GM12865 (cell line): ENCODE results near the gene FOXG1.

ENCODE experiments used
- DNase-seq: peaks from one replicate; pipeline ENCODE4 v3.0.0; 2010; ENCODE audit warnings: low read depth
- H3K4me3 ChIP-seq: 2 replicates; pipeline ENCODE4 v1.5.1; 2011; ENCODE audit warnings: mild to moderate bottlenecking, low read depth, low read length, control low read depth
- CTCF ChIP-seq: IDR thresholded peaks from 2 replicates; pipeline ENCODE4 v1.5.1; 2011; ENCODE audit warnings: low read length, control low read depth, low read depth, inconsistent platforms; ENCODE audit not compliant: insufficient read depth; ENCODE audit errors: missing control alignments

The FOXG1 gene

GRCh38 chr14:28766469-28766955, at the start of gene FOXG1:
FOXG1 (plus strand) TSS chr14:28766787; CDS start chr14:28767280, 493 bp downstream.
- no peak for TF ChIP-seq CTCF
- DNase-seq: peak; percentile 91
- peak within 1 kb of the TSS; percentile 65 for H3K4me3 ChIP-seq

- no peak overlapping the region for H3K4me3 ChIP-seq
- no peak for TF ChIP-seq CTCF
- DNase-seq: peak; percentile 23
These were observed 47.5 kb upstream of the FOXG1 start for GRCh38 chr14:28719130-28719529.

- no peak for TF ChIP-seq CTCF
- no peak overlapping the region for H3K4me3 ChIP-seq
- no peak for DNase-seq
These were observed 35.2 kb upstream of the FOXG1 start for GRCh38 chr14:28731358-28731757.

- no peak for TF ChIP-seq CTCF
- no peak for DNase-seq
- no peak overlapping the region for H3K4me3 ChIP-seq
These were observed 24.3 kb upstream of the FOXG1 start for GRCh38 chr14:28742171-28742846.

GRCh38 chr14:28744126-28744525, 22.5 kb upstream of the FOXG1 start:
- TF ChIP-seq CTCF: no peak
- no peak overlapping the region for H3K4me3 ChIP-seq
- DNase-seq: no peak

- no peak for TF ChIP-seq CTCF
- H3K4me3 ChIP-seq: no peak overlapping the region
- no peak for DNase-seq
These were observed 21.4 kb upstream of the FOXG1 start for GRCh38 chr14:28745176-28745575.

GRCh38 chr14:28746247-28746646, 20.3 kb upstream of the FOXG1 start:
- no peak for DNase-seq
- no peak overlapping the region for H3K4me3 ChIP-seq
- no peak for TF ChIP-seq CTCF
